ENCODE measurements around the gene MME. TPM values are rescaled to one million over a fixed set of nuclear protein-coding genes. Genes with fewer than 3 reads are reported as not detected.

MME gene
- total and polyA plus RNA-seq, 2 of the 8 experiments (the other 6 are each of a cell fraction or from before 2014, with no cell fraction given): 5.0 to 39.6 TPM

DNA sequence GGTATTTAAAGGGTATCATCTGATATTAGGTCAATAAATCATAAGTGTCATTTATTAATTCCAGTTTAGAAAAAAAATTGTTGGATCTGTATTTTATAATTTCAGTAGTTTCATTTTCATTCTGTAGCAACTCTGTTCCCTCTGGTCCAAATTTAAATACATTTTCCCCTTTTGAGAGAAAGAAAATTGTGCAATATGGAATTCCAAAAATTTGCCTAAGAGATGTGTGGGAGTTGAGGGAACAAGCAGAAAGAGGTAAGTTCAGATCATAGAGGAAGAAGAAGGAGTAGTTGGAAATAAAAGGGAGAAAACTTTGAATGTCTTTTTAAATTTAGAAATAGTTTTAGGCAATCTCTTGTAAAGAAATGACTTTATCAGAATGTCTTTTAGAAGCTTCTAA lies 48.9 kb upstream of the MME start:
- H4K20me1 ChIP-seq (replicated peaks in 1 of 2; ENCODE audit: control insufficient read depth in 1 of 2, insufficient read depth in 2 of 2, low read length in 2 of 2): no peaks in the 10 kb centered on the region
- H4K8ac ChIP-seq (ENCODE audit: extremely low read depth, insufficient read depth, low read length): no peak overlapping the region
- H3K18ac ChIP-seq (ENCODE audit: extremely low read depth, low read length): no peak overlapping the region
- no peak overlapping the region for H3K4ac ChIP-seq (replicated peaks; ENCODE audit: insufficient read length, low read depth, low read length)
- H2BK15ac ChIP-seq (ENCODE audit: low read length): no peak overlapping the region
- no peak overlapping the region for H2BK12ac ChIP-seq (ENCODE audit: low read depth, low read length)
- no peak overlapping the region for H3K14ac ChIP-seq (ENCODE audit: insufficient read length)
- H3K27ac ChIP-seq (ENCODE audit: low read depth, low read length): no peak overlapping the region
- DNase-seq (ENCODE audit: low read depth in 1 of 2, low spot score in 2 of 2) (no peak), FAIRE-seq (no peak)
- H3K79me2 ChIP-seq (ENCODE audit: control insufficient read depth in 1 of 2, insufficient read depth in 2 of 2, low read length in 2 of 2): no peaks in the 10 kb centered on the region
- no peak overlapping the region for H2BK5ac ChIP-seq (ENCODE audit: low read depth, low read length)
- no peaks in the 10 kb centered on the region for H3K27me3 ChIP-seq (replicated peaks in 1 of 4; ENCODE audit: control insufficient read depth in 3 of 4, extremely low read depth in 1 of 4, insufficient read depth in 3 of 4, low read length in 3 of 4)
- H2AFZ ChIP-seq (ENCODE audit: low read length): no peak overlapping the region
- no peak overlapping the region for H3K4me2 ChIP-seq (ENCODE audit: insufficient read depth in 1 of 2, low read depth in 2 of 2, low read length in 2 of 2)
- H3K4me3 ChIP-seq (ENCODE audit: extremely low read depth in 1 of 4, insufficient read depth in 2 of 4, low read depth in 3 of 4, low read length in 4 of 4): no peak overlapping the region
- no peak overlapping the region for H2AK5ac ChIP-seq (ENCODE audit: low read depth, low read length)
- H2BK120ac ChIP-seq (replicated peaks; ENCODE audit: low read depth, low read length): no peak overlapping the region
- H3K56ac ChIP-seq (replicated peaks; ENCODE audit: insufficient read length, low read depth, low read length): no peak overlapping the region
- no peaks in the 10 kb centered on the region; a peak in 1 of 8 replicates for H3K36me3 ChIP-seq (ENCODE audit: control insufficient read depth in 2 of 4, insufficient read depth in 4 of 4, low read length in 3 of 4)
- H3K9me3 ChIP-seq (ENCODE audit: insufficient read depth in 2 of 2, low read depth in 1 of 2, low read length in 1 of 2): peaks cover 6% of the 10 kb centered on the region in 2 experiments; a peak in 1 of 4 replicates
- POLR2A ChIA-PET (ENCODE audit: partially characterized antibody): no interaction called here
- no peak overlapping the region for H2BK20ac ChIP-seq (ENCODE audit: low read length)
- peaks cover 0 to 3% (median 0%) of the 10 kb centered on the region in 4 experiments; a peak in 1 of 7 replicates for H3K4me1 ChIP-seq (replicated peaks in 1 of 4; ENCODE audit: control insufficient read depth in 3 of 4, insufficient read depth in 4 of 4, low read length in 3 of 4)
- no peak overlapping the region for H4K5ac ChIP-seq (ENCODE audit: insufficient read length, low read depth, low read length)
- no peaks in the 10 kb centered on the region for H3K79me1 ChIP-seq (ENCODE audit: low read depth, low read length)
- CTCF ChIA-PET (ENCODE audit: partially characterized antibody): interaction anchor here (0.8 to 1.5 kb wide), 3 partner anchors 26 to 283 kb away, joined by 3 read pairs; no protein-coding TSS in a partner anchor
- H4K91ac ChIP-seq (replicated peaks; ENCODE audit: insufficient read length, low read length): no peak overlapping the region
- H3K9ac ChIP-seq (replicated peaks in 1 of 4; ENCODE audit: extremely low read depth in 1 of 4, low read depth in 3 of 4, low read length in 3 of 4): no peak overlapping the region
- H3K23me2 ChIP-seq (ENCODE audit: low read depth, low read length): no peaks in the 10 kb centered on the region
- no peak overlapping the region for H3K23ac ChIP-seq (ENCODE audit: insufficient read length)
- TF ChIP-seq CBX5 (IDR thresholded peaks at IDR 0.05; ENCODE audit: low read depth, low read length) (no peak), CBX8 (IDR thresholded peaks at IDR 0.05; ENCODE audit: borderline replicate concordance, low read depth, low read length) (no peak), RBBP5 (IDR thresholded peaks at IDR 0.05; ENCODE audit: borderline replicate concordance, low read depth, low read length) (no peak), RXRA (IDR thresholded peaks at IDR 0.05; ENCODE audit: insufficient read depth, low read depth, low read length) (no peak), JUN (IDR thresholded peaks at IDR 0.05; ENCODE audit: low read depth, low read length) (no peak), KDM4A (IDR thresholded peaks at IDR 0.05; ENCODE audit: low read depth, low read length, severe bottlenecking) (no peak), NRF1 (IDR thresholded peaks at IDR 0.05; ENCODE audit: low read depth, low read length) (no peak), TAF7 (optimal IDR thresholded peaks at IDR 0.05; ENCODE audit: borderline replicate concordance, low read depth, low read length) (no peak), SUZ12 (IDR thresholded peaks at IDR 0.05; ENCODE audit: low read length) (no peak), SRF (IDR thresholded peaks at IDR 0.05; ENCODE audit: low read depth, low read length) (no peak), SIN3A (conservative IDR thresholded peaks at IDR 0.05 in 1 of 2, IDR thresholded peaks at IDR 0.05 in 1 of 2; ENCODE audit: low read depth in 1 of 2, low read length in 2 of 2) (no peak), POLR2A (IDR thresholded peaks at IDR 0.05; ENCODE audit: control extremely low read depth in 1 of 2, low read depth in 2 of 2, low read length in 2 of 2) (no peak)
- TF ChIP-seq, protein P1, sequence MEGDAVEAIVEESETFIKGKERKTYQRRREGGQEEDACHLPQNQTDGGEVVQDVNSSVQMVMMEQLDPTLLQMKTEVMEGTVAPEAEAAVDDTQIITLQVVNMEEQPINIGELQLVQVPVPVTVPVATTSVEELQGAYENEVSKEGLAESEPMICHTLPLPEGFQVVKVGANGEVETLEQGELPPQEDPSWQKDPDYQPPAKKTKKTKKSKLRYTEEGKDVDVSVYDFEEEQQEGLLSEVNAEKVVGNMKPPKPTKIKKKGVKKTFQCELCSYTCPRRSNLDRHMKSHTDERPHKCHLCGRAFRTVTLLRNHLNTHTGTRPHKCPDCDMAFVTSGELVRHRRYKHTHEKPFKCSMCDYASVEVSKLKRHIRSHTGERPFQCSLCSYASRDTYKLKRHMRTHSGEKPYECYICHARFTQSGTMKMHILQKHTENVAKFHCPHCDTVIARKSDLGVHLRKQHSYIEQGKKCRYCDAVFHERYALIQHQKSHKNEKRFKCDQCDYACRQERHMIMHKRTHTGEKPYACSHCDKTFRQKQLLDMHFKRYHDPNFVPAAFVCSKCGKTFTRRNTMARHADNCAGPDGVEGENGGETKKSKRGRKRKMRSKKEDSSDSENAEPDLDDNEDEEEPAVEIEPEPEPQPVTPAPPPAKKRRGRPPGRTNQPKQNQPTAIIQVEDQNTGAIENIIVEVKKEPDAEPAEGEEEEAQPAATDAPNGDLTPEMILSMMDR (IDR thresholded peaks at IDR 0.05; ENCODE audit: control extremely low read depth in 1 of 3, insufficient read depth in 1 of 3, low read depth in 1 of 3, low read length in 3 of 3): no peak

Data from H1 (cell line).